Pulmonary artery endothelial cell (primary cell): Measurements from ENCODE around the gene DRICH1. TPM values are rescaled to one million over a fixed set of nuclear protein-coding genes. Genes with fewer than 3 reads are reported as not detected.
"Not testable (repeated sequence)": the region's sequence is repeated elsewhere in the genome, so short reads cannot be mapped to it uniquely, and the experiment has no call there.

Experiments
- DNase-seq: peaks from one replicate; pipeline ENCODE4 v3.0.0-alpha.2; 2011; ENCODE audit warnings: low read depth, low spot score
- total RNA-seq: library from RNA; depleted of rRNA; stranded (reverse); fragments of >200 nt; gene quantifications from 2 replicates; pipeline ENCODE4 v1.2.3, GENCODE V29; 2014

Gene DRICH1
- total RNA-seq, 1 donor from 2014 or later, result 0.13 TPM

- no peak for DNase-seq
Observed at GRCh38 chr22:23649071-23649501, 17.0 kb upstream of the DRICH1 start.

GRCh38 chr22:23646526-23646925 lies 14.4 kb upstream of the DRICH1 start:
- DNase-seq, result not testable (repeated sequence)

- not testable (repeated sequence) for DNase-seq
Observed at GRCh38 chr22:23640206-23640605, 8.1 kb upstream of the DRICH1 start.

DNA sequence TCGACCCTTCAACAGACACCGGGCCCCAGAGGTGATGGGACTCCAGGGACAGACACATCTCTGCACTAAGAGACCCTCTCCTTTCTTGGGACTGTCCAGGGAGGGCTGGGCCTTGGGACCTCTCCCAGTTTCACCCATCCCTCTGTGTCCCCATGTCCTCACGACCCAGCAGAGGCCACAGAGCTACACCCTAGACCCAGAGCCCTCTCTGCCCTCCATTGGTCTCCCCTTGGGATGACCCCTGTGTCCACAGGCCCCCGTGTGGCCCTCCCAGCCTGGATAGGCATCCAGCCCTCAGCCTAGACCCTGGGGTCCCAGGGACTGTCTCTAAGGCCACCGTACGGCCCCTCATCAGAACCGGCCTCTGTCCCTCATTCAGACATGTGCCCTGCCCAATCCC lies 7.5 kb upstream of the DRICH1 start:
- DNase-seq, result no peak

- DNase-seq, result no peak
Observed at GRCh38 chr22:23638611-23639010, 6.5 kb upstream of the DRICH1 start.

DNA sequence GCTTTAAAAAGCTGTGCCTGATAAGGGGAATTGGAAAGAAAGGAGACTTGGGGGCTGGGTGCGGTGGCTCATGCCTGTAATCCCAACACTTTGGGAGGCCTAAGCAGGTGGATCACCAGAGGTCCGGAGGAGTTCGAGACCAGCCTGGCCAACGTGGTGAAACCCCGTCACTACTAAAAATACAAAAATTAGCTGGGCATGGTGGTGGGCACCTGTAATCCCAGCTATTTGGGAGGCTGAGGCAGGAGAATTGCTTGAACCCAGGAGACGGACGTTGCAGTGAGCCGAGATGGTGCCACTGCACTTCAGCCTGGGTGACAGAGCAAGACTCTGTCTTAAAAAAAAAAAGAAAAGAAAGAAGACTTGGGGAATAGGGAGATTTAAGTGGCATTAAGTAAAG lies 3.2 kb upstream of the DRICH1 start:
- not testable (repeated sequence) for DNase-seq

DNA sequence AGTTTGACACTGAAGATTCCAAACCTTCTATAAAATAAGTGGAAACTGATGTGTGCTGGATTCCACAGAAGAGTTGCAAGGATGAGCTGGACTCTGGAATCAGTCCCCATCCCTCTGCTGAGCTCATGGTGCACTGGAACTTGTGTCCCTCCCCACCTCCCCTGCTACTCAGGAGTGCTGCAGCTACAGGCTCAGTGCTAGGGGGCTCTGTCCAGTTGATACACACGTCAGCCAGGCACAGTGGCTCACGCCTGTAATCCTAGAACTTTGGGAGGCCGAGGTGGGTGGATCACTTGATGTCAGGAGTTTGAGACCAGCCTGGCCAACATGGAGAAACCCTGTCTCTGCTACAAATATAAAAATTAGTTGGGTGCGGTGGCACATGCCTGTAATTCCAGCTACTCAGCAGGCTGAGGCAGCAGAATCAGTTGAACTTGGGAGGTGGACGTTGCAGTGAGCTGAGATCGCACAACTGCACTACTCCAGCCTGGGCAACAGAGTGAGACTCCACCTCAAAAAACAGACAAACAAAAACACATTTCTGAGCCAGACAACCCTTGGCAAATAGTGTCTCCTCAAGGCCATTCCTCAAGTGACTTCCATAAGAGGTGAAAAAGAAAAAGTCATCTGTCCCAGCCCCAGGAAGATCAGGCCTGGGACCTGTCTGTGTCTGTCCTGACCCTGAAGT lies 3.9 kb downstream of the DRICH1 start:
- DNase-seq, result not testable (repeated sequence)

DNA sequence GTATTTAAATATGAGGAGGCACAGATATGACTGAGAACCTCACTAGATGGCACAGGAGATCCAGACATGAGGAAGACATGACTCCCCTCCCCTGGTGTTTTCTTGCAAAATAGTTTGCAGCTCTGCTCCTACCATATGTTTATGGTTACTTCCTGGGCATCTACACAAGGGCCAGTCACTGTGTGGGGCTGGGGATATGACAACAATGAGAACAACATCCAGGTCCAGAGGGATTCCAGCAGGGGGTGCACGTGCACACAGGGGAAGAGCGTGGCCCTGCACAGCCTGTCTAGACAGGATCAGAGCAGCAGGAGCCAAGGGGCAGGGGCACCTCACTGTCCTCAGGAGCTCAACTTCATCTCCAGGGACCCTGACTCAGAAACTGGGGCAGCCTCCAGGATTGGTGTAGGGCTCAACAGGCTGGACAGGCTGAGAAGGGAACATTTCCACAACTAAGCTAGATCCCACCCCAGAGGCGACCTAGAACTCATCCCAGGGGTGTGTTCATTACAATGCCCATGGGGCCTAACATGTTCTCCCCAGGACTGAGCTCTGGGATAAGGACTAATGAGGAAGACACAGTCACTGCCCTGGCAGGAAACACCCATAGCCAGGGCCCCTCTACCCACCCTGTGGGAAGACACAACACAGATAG lies 4.6 kb downstream of the DRICH1 start:
- DNase-seq, result not testable (repeated sequence)

DNA sequence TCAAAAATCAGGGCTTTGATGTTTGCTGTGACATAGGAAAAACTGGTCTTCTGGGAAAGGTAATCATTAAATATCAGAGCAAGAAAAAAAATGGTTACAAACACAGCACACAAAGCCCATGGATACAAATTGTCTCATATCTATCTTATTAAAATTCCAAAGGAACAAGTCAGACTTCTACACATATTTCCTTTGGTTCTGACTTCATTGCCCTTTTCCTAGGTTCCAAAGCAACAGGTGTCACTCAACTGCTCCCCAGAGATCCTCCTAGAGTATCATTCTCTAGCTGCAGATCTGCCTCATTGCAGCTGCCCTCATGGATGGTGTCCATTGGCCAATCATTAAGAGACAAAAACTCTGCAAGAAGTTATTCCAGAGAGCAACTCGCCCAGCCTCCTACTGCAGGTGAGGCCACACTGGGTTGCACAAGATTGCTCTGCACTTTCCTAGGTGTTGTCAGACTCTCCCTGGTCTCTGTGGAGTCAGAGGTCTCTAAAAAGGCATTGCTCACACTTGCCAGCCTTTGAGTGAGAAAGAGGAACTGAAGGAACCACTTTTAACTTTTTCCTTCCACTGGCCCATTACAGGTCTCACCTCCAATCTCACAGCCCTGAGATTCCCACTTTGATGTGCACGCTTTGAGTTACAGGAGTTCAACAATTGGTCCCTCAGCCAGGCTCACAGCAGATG lies 5.7 kb downstream of the DRICH1 start:
- DNase-seq, result no peak

GRCh38 chr22:23622634-23623033 lies 9.5 kb downstream of the DRICH1 start:
- DNase-seq, result no peak

DNA sequence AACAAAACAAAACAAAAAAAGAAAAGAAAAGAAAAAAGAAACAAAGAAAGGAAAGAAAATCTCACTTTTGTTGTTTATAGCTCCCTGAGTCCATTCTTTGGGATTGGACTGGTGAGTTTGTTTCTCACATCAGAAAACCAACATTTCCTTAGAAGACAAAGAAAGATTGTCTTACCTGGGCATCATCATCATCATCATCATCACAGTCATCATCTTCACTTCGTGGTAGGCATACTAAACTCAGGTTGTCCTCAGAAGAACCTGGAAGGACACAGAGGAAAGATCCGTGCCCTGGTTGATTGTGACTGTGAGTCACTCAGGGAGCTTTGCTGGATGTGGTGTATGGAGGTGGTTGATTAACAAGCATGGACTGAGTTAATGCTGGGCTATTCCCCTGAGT lies 10.2 kb downstream of the DRICH1 start:
- not testable (repeated sequence) for DNase-seq

- DNase-seq, result no peak
Observed at GRCh38 chr22:23621082-23621780, 10.9 kb downstream of the DRICH1 start.

DNA sequence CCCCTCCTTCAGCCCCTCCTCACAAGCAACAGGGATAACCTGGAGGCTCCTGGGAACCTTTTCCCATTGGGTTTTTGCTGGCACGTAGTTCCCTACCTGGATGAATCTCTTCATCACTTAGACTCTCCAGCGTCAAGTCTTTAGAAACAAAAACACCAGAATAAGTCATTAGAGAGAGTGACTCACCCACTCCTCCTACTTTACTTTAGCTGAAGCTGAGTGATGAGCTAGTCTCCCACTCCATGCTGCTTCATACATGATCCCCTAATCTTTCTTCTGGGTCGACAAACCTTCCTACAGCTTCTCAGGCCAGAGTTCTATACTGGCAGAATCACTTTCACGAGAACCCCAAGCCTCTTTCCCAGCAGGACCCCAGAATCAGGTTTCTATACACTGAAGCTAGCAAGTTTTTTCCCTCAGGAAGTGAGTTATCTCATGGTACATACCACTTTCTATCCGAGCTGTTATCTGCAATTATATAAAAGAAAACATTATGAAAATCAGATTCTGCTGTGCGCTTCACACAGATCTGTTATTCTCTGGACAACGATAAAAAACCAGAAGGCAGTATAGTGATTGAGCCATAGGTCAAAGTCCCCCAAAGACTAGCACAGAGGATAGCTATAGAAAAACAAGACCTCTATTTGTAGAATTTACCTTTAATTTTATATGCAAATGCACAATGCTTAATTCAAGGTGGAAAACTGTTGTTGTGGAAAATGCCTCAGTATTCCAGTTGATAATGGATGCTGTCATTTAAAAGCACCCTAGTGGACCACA lies 18.7 kb downstream of the DRICH1 start:
- DNase-seq, result no peak

DNA sequence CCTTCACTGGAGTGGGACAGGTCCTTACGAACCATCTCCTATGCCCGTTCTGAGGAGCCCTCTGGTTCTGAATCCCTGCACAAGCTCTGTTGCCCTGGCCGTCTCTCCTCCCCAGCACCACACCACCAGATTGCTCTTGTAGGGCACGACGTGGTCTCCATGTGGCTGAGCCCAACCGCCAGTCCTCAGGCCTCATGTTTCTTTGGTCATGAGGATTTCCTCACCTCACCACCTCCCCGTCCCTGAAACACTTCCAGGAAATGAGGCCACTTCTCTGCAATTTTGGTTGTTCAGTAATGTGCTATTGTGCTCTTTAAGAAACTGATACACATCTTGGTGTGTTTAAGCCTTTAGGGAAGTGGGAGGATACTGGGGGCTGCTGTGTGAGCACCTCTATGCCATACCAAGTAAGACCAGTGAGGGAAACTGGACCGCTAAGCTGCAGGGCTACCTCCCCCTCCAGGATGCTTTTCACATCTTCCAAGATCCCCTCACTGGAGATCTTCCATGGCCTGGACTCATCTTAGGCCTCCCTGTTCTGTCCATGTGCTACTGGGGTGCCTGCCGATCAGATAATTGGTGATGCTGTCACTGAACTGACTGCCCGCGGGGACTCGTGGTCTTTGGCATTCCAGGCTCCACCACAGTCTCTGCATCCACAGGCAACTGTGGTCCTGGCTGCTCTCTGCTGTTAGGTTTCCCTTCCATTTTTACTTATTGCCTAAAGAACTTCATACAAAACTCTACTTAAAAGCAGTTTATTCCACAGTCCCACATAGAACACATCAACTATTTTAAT lies 21.9 kb downstream of the DRICH1 start:
- DNase-seq, result no peak

DNA sequence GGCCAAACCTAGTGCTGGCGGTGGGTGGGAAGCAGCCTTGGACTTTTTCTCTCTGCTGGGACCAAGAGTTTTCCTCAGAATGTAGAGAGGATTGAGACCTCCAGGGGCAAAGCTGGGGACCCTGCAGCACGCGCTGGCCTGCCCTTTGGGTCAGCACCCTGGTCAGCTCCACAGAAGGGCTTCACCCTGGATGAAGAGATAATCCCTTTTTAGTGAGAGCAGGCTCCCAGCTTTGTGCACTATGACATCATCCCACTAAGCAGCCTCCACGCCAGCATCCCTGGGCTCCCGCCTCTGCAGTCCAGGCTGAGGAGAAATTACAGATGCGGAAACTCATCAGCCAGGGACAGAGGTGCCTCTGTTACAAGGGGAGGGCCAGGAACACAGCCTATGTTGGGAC lies 23.5 kb downstream of the DRICH1 start:
- no peak for DNase-seq

- DNase-seq, result no peak
Observed at GRCh38 chr22:23606204-23607131, 25.7 kb downstream of the DRICH1 start.

DNA sequence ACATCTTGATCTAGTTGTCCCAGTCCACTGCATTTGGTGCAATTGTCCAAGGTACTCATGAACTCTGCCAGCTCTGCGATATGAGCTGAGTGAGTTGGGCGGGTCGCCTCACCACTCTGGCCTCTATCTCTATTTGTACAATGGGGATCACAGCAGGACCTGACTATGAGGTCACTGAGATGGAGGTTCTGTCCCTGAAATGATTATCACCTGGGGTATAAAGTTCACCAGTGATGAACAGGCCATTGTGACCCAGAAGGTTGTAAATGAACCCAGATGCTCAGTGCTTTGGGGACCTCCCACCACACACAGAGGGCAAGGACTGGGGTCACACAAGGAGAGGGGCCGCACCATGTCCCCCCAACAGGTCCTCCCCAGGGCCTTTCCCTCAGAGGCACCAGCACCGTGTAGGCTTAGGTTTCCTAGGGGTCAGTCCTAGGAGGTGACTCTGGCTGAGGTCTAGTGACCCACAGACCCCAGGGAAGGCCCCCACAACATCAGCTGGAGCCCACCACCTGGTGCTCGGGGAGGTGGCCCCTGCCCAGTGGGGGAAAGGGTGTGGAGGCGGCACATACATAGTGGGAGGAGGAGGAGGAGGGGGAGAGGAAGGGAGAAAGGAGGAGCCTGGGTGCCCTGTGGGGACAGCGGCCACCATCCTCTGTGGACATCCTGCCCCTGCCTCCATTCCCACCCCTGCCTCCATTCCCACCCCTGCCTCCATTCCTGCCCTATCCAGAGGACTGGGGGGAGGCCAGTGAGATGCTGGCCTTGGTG lies 27.0 kb downstream of the DRICH1 start:
- DNase-seq, result no peak

- no peak for DNase-seq
Observed at GRCh38 chr22:23603266-23603665, 28.9 kb downstream of the DRICH1 start.
